IPS-18a (cell line): ENCODE measurements around the gene FAM135A.
"Not testable (repeated sequence)": the region's sequence is repeated elsewhere in the genome, so short reads cannot be mapped to it uniquely, and the experiment has no call there.

Source experiments
- H3K27ac ChIP-seq: one replicate; pipeline ENCODE4 v1.5.1; 2013; ENCODE audit warnings: low read length
- H3K27me3 ChIP-seq: one replicate; pipeline ENCODE4 v1.6.1; 2013; ENCODE audit warnings: mild to moderate bottlenecking, low read length; ENCODE audit not compliant: control insufficient read depth, insufficient read depth
- H3K36me3 ChIP-seq: one replicate; pipeline ENCODE4 v1.6.1; 2013; ENCODE audit warnings: low read depth, low read length; ENCODE audit not compliant: control insufficient read depth
- H3K4me1 ChIP-seq: one replicate; pipeline ENCODE4 v1.6.1; 2013; ENCODE audit warnings: low read depth, low read length; ENCODE audit not compliant: control insufficient read depth
- H3K4me3 ChIP-seq: one replicate; pipeline ENCODE4 v1.5.1; 2013; ENCODE audit warnings: low read length
- H3K9ac ChIP-seq: one replicate; pipeline ENCODE4 v1.6.1; 2013; ENCODE audit warnings: mild to moderate bottlenecking, low read length, moderate library complexity
- H3K9me3 ChIP-seq: one replicate; pipeline ENCODE4 v1.6.1; 2013; ENCODE audit warnings: low read depth, low read length; ENCODE audit not compliant: control insufficient read depth

Gene FAM135A

GRCh38 chr6:70423189-70424134 is 10.2 kb downstream of the FAM135A start:
- Histone ChIP-seq H3K27ac (no peak overlapping the region), H3K9me3 (no peaks in the 10 kb centered on the region), H3K36me3 (peaks cover 15% of the 10 kb centered on the region), H3K4me3 (no peak overlapping the region), H3K4me1 (peaks cover 3% of the 10 kb centered on the region), H3K9ac (no peak overlapping the region), H3K27me3 (no peaks in the 10 kb centered on the region)

GRCh38 chr6:70424291-70424690 is 11.0 kb downstream of the FAM135A start:
- Histone ChIP-seq H3K27me3 (no peaks in the 10 kb centered on the region), H3K4me1 (peaks cover 3% of the 10 kb centered on the region), H3K9me3 (no peaks in the 10 kb centered on the region), H3K27ac (no peak overlapping the region), H3K36me3 (peaks cover 15% of the 10 kb centered on the region), H3K9ac (no peak overlapping the region), H3K4me3 (no peak overlapping the region)

- no peaks in the 10 kb centered on the region for H3K27me3 ChIP-seq
- H3K4me3 ChIP-seq, result no peak overlapping the region
- peaks cover 16% of the 10 kb centered on the region for H3K36me3 ChIP-seq
- H3K4me1 ChIP-seq, result no peaks in the 10 kb centered on the region
- no peak overlapping the region for H3K27ac ChIP-seq
- H3K9me3 ChIP-seq, result no peaks in the 10 kb centered on the region
- no peak overlapping the region for H3K9ac ChIP-seq
Measured at GRCh38 chr6:70436320-70436719, 23.0 kb downstream of the FAM135A start.

- Histone ChIP-seq H3K36me3 (peaks cover 7% of the 10 kb centered on the region), H3K27me3 (no peaks in the 10 kb centered on the region), H3K9me3 (no peaks in the 10 kb centered on the region), H3K27ac (no peak overlapping the region), H3K4me3 (no peak overlapping the region), H3K4me1 (no peaks in the 10 kb centered on the region), H3K9ac (no peak overlapping the region)
Measured at GRCh38 chr6:70445001-70445400, 31.7 kb downstream of the FAM135A start.

GRCh38 chr6:70447343-70448070 is 34.2 kb downstream of the FAM135A start:
- H3K4me3 ChIP-seq, H3K27ac ChIP-seq, H3K9ac ChIP-seq, H3K4me1 ChIP-seq, H3K9me3 ChIP-seq, H3K36me3 ChIP-seq, H3K27me3 ChIP-seq: not testable (repeated sequence)

GRCh38 chr6:70453899-70454298 is 40.6 kb downstream of the FAM135A start:
- H3K27ac ChIP-seq, H3K27me3 ChIP-seq, H3K4me1 ChIP-seq, H3K9me3 ChIP-seq, H3K9ac ChIP-seq, H3K36me3 ChIP-seq, H3K4me3 ChIP-seq: not testable (repeated sequence)

GRCh38 chr6:70456735-70457134 is 43.4 kb downstream of the FAM135A start:
- Histone ChIP-seq H3K9me3 (no peaks in the 10 kb centered on the region), H3K9ac (no peak overlapping the region), H3K4me3 (no peak overlapping the region), H3K27ac (no peak overlapping the region), H3K27me3 (no peaks in the 10 kb centered on the region), H3K36me3 (peaks cover 5% of the 10 kb centered on the region), H3K4me1 (no peaks in the 10 kb centered on the region)

- Histone ChIP-seq H3K9me3 (no peaks in the 10 kb centered on the region), H3K4me3 (no peak overlapping the region), H3K9ac (no peak overlapping the region), H3K36me3 (no peaks in the 10 kb centered on the region), H3K27me3 (no peaks in the 10 kb centered on the region), H3K27ac (no peak overlapping the region), H3K4me1 (no peaks in the 10 kb centered on the region)
Measured at GRCh38 chr6:70459235-70459634, 45.9 kb downstream of the FAM135A start.

- H3K27me3 ChIP-seq, result not testable (repeated sequence)
Measured at GRCh38 chr6:70459699-70460098, 46.4 kb downstream of the FAM135A start.

GRCh38 chr6:70470016-70470415 is 56.7 kb downstream of the FAM135A start:
- Histone ChIP-seq H3K9ac (no peak overlapping the region), H3K4me1 (peaks cover 10% of the 10 kb centered on the region), H3K27ac (no peak overlapping the region), H3K9me3 (no peaks in the 10 kb centered on the region), H3K27me3 (no peaks in the 10 kb centered on the region), H3K36me3 (no peaks in the 10 kb centered on the region), H3K4me3 (no peak overlapping the region)

More at GRCh38 chr6:70459699-70460098, 46.4 kb downstream of the FAM135A start:
- H3K9me3 ChIP-seq, H3K4me1 ChIP-seq, H3K27ac ChIP-seq, H3K36me3 ChIP-seq, H3K9ac ChIP-seq, H3K4me3 ChIP-seq: not testable (repeated sequence)

- not testable (repeated sequence) for H3K27me3 ChIP-seq, H3K27ac ChIP-seq, H3K36me3 ChIP-seq, H3K9me3 ChIP-seq, H3K4me3 ChIP-seq, H3K9ac ChIP-seq
- H3K4me1 ChIP-seq, result peaks cover 12% of the 10 kb centered on the region
Measured at GRCh38 chr6:70470510-70470909, 57.2 kb downstream of the FAM135A start.
